Hepatic stellate cell (primary cell): ENCODE data around the gene TMPRSS6.

Source experiments
- DNase-seq: peaks from one replicate; pipeline ENCODE4 v3.0.0; 2011; ENCODE audit warnings: low spot score

TMPRSS6 gene

GRCh38 chr22:37051391-37052385 is 57.8 kb downstream of the TMPRSS6 start, which contains the start of gene KCTD17:
TSS of gene KCTD17 (plus strand) at chr22:37051742. CDS start at chr22:37051761, 19 bp downstream.
- DNase-seq: peak; percentile 96

GRCh38 chr22:37050913-37051312 is 58.6 kb downstream of the TMPRSS6 start:
- DNase-seq: no peak

GRCh38 chr22:37049224-37049623 is 60.3 kb downstream of the TMPRSS6 start:
- DNase-seq: no peak

DNA sequence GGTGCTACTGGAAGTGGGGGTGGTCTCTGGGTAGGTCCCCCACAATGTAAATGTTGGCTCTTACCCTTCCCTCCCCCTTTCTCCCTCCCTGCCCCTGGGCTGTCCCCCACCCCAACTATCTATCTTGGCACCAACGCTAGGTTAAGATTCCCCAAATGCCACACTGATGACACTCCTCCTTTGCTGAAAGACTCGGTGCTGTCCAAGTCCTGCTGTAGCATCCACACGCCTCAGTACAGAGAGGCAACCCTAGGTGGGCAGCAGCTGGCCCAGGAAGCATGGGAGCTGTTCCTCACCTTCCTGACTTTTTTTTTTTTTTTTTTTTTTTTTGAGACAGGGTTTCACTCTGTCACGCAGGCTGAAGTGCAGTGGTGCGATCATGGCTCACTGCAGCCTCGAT is 61.4 kb downstream of the TMPRSS6 start:
- DNase-seq: peak; percentile 60

DNA sequence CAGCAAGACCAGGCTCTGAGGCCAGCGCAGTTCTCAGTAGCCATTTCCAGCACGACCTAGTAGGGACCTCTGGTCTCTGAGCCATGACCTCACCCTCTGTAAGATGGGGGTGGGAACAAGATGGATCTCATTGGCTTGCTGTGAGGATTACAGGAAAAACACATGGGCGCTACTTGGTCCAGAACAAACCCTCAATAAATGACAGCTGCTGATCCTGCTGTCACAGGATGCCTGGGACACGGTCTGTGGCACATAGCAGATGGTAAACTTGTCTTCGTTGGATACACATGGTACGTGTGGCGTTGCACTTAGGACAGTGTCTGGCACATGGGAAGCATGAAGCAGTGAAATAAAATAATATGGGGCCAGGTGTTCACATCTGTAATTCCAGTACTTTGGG is 62.5 kb downstream of the TMPRSS6 start:
- no peak for DNase-seq

- DNase-seq: no peak
Measured at GRCh38 chr22:37046589-37046988, 62.9 kb downstream of the TMPRSS6 start.

- DNase-seq: peak; percentile 80
Measured at GRCh38 chr22:37045958-37046357, 63.6 kb downstream of the TMPRSS6 start.

DNA sequence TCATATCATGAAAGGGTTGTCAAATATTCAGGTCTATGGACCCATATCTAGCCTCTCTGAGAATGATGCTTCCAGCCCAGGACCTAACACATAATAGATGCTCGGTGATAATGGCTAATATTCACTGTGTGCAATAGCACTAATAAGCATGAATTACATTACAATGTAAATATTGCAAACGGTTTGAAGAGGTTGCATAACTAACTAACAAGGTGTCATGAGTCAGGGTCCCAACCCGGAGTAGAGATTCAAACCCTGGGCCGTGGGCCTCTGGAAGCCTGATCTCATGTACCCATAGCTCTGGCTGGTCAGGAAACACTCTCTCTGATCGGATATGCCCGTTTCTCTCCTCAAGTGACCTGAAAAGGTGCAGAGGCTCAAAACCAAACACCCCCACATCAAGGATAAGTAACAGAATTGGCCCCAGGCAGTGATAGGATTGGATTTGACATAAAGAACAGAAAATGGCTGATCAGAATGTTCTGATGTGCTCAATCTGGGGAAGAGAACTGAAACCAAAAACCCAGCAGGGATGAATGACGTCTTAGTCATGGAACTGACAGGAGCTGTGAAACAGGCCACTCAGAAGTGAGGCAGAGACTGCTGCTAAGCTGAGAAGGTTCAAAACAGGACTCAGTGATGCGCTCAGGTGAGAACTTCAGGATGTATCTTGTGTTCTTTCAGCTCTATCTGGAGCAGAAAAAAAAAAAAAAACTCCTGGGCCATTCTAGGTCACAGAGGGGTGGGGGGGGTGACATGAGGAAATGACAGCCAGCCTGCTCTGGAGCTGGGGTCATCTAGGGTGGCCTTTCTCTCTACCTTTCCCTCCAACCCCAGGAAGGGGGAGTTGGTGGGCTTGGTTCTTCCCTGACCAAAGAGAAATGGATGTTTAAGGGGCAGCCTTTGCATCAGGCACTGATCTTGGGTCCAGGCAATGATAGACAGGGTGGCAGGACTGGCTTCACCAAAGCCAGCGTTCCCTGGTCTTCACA is 64.6 kb downstream of the TMPRSS6 start:
- DNase-seq: no peak

- peak; percentile 63 for DNase-seq
Measured at GRCh38 chr22:37043828-37044538, 65.5 kb downstream of the TMPRSS6 start.

- DNase-seq: no peak
Measured at GRCh38 chr22:37043209-37043827, 66.2 kb downstream of the TMPRSS6 start.

- DNase-seq: no peak
Measured at GRCh38 chr22:37039466-37039865, 70.0 kb downstream of the TMPRSS6 start.

GRCh38 chr22:37037669-37038068 is 71.8 kb downstream of the TMPRSS6 start:
- no peak for DNase-seq

GRCh38 chr22:37036655-37037377 is 72.7 kb downstream of the TMPRSS6 start:
- no peak for DNase-seq

- no peak for DNase-seq
Measured at GRCh38 chr22:37033605-37034430, 75.7 kb downstream of the TMPRSS6 start.

DNA sequence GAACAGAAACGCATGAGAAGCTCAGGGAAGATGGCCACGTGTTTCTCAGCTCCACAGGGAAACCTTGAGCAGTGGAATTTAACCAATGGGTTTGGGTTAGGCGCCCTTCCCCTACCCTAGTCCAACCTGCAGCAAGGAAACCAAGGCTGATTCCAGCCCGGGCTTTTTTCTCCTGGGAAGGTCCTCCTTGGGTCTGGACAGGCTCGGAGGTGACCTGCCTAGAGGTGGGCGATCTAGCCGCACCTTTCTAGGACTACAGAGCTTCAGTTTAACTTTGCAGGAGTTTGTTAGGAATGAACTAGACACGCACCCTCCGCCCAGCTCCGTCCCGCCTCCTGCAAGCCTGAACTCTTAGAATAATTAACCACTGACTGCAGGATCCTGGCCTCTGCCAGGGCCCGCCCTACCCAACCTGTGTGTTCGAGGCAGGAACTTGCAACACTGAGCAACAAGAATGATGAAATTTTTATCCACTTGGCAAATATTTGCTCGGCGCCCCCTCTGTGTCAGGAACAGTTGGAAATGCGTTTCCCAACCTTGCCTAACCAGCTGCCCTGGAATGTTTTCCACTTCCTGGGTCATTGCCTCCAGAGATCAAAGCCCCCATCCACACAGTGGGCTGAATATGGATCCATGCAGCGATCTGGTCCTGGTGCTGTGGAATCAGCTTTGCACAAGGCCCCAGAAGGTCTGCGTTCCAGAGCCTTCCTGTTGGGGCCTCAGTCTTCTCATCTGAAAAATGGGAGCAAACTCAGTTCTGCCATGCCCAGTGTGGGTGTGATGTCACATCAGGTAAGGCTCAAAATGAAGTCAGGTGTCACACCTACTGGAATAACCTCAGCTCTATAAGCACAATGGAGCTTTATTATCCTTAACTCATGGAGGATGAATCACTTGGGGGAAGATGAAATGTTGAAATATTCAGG is 76.7 kb downstream of the TMPRSS6 start:
- DNase-seq: no peak

GRCh38 chr22:37032134-37032534 is 77.4 kb downstream of the TMPRSS6 start:
- DNase-seq: no peak

DNA sequence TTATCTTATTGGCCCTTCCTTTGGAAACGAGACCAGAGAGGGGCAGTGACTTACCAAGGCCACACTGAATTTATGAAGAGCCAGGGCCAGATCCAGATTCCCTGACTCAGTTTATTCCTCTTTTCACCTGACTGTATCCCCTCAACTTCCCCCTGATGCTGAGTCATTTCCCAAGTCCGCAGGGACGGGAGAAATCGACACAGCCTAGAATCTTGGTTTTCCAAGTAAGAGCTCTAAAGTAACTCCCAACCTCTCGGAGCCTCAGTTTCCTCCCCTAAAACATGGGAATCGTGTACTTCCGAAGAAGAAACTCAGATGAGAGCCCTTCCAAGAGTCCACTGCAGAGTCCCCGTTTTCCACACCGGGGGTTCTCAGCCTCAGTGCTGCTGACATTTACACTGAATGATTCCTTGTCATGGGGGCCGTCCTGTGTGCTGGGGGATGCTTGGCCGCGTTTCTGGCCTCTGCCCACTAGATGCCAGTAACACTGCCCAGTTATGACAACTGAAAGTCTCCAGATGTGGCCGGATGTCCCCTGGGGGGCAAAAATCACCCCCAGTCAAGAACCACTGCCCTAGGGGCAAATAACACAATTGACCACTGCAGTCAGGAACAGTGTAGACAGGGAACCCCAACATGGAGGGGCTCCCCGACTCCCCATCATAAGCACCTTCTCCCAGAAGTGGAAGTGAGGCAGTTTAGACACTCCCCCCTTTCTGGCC is 78.8 kb downstream of the TMPRSS6 start:
- no peak for DNase-seq
